ENCODE data around the gene ANK3.

The ANK3 gene

GRCh38 chr10:60212195-60212594, 177.5 kb downstream of the ANK3 start:
- no peak overlapping the region for H3K4me3 ChIP-seq (ENCODE audit: control insufficient read depth, low read depth, low read length)
- TF ChIP-seq, protein P1, sequence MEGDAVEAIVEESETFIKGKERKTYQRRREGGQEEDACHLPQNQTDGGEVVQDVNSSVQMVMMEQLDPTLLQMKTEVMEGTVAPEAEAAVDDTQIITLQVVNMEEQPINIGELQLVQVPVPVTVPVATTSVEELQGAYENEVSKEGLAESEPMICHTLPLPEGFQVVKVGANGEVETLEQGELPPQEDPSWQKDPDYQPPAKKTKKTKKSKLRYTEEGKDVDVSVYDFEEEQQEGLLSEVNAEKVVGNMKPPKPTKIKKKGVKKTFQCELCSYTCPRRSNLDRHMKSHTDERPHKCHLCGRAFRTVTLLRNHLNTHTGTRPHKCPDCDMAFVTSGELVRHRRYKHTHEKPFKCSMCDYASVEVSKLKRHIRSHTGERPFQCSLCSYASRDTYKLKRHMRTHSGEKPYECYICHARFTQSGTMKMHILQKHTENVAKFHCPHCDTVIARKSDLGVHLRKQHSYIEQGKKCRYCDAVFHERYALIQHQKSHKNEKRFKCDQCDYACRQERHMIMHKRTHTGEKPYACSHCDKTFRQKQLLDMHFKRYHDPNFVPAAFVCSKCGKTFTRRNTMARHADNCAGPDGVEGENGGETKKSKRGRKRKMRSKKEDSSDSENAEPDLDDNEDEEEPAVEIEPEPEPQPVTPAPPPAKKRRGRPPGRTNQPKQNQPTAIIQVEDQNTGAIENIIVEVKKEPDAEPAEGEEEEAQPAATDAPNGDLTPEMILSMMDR (IDR thresholded peaks at IDR 0.05; ENCODE audit: control insufficient read depth, insufficient read depth, low read depth, low read length, missing control alignments) = no peak
- DNase-seq (ENCODE audit: low read depth) = no peak

DNA sequence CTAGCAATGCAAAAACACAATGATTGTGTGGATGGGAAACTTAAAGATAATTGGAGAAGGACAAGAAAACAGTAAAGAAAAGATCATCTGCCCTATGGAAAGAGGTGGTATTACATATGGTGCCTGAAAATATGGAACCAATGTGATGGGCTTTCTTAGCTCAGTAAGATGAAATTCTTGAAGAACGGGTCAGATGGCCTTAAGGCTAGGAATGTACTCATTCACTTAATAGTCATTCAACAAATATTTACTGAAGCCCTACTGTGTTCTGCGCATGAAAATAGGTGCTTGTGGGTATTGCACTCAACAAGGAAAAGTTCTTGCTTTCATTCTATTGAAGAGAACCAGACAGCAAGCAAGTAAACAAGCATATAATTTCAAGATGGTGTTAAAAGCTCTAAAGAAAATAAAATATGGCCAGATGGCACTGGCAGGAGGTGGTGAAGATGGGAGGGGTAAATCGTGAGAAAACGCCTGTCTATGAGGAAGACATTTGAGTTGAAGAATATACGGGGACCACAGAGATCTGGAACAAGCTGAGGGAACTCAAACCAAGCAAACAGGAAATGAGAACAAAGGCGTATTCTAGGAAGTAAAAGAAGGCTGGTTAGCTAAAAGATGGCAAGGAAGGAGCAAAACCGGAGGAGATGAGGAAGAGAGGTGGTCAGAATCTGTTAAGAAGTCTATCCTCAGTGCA, 179.7 kb downstream of the ANK3 start:
- DNase-seq (ENCODE audit: low read depth) = no peak
- TF ChIP-seq, protein P1 (IDR thresholded peaks at IDR 0.05; ENCODE audit: control insufficient read depth, insufficient read depth, low read depth, low read length, missing control alignments) = no peak
- H3K4me3 ChIP-seq (ENCODE audit: control insufficient read depth, low read depth, low read length) = no peak overlapping the region

DNA sequence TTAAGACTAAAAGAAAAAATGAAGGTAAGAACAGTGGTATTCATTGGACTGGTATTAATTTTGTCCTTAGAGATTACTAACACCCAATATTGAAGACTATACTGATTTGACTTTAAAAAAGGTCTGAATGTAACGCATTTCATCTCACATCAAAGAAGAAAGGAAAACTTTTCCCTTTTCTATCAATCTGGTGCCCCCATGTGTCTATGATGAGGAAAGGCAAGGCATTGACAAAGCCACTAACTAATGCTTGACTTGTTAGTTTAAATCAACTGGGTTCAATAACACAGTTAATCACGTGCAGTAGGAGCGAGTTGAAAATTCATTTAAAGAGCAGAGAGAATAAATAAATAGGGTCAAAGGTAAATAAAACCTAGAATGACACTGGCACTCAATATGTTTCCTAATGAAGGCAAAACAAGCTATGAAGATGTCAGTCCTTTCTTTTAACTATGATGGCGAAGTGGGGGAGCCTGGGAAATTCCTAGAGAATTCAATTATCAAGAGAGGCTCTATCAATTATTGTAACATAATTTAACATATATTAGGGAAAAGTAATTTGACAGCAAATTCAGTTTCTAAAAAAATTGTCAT, 180.9 kb downstream of the ANK3 start:
- DNase-seq (ENCODE audit: low read depth) = no peak
- TF ChIP-seq, protein P1 (IDR thresholded peaks at IDR 0.05; ENCODE audit: control insufficient read depth, insufficient read depth, low read depth, low read length, missing control alignments) = peak; percentile 72
- H3K4me3 ChIP-seq (ENCODE audit: control insufficient read depth, low read depth, low read length) = no peak overlapping the region

DNA sequence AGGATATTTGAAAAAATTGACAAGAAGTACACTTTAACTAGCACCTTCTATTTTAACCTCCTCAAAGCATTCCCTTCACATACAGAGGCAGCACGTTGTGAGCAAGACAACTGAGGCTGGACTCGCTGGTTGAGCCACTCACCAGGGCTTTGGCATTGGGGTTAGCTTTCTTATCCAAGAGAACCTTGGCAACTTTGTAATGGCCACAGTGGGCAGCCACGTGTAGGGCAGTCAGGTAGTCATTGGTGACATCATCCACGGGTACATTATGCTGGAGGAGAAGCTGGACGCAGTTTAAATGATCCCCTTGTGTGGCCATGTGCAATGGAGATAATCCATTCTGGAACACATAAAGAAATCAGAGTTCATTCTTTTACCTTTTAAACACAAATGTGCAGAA, 181.8 kb downstream of the ANK3 start:
- H3K4me3 ChIP-seq (ENCODE audit: control insufficient read depth, low read depth, low read length) = no peak overlapping the region
- DNase-seq (ENCODE audit: low read depth) = no peak
- TF ChIP-seq, protein P1 (IDR thresholded peaks at IDR 0.05; ENCODE audit: control insufficient read depth, insufficient read depth, low read depth, low read length, missing control alignments) = peak; percentile 2

GRCh38 chr10:60206735-60207134, 182.9 kb downstream of the ANK3 start:
- DNase-seq (ENCODE audit: low read depth) = no peak
- H3K4me3 ChIP-seq (ENCODE audit: control insufficient read depth, low read depth, low read length) = no peak overlapping the region
- TF ChIP-seq, protein P1 (IDR thresholded peaks at IDR 0.05; ENCODE audit: control insufficient read depth, insufficient read depth, low read depth, low read length, missing control alignments) = no peak

GRCh38 chr10:60205741-60206140, 183.9 kb downstream of the ANK3 start:
- no peak for DNase-seq (ENCODE audit: low read depth)
- no peak overlapping the region for H3K4me3 ChIP-seq (ENCODE audit: control insufficient read depth, low read depth, low read length)
- TF ChIP-seq, protein P1 (IDR thresholded peaks at IDR 0.05; ENCODE audit: control insufficient read depth, insufficient read depth, low read depth, low read length, missing control alignments) = no peak

Measured in AG09309 (cell line).